HG02678 (cell line): ENCODE measurements around the gene SETDB1.

Experiments
- ATAC-seq: cut with Tn5 transposase; IDR thresholded peaks from one replicate; pipeline ENCODE4 v1.9.1; 2021; ENCODE audit warnings: mild to moderate bottlenecking, moderate library complexity; ENCODE audit not compliant: unreplicated experiment

The SETDB1 gene

DNA sequence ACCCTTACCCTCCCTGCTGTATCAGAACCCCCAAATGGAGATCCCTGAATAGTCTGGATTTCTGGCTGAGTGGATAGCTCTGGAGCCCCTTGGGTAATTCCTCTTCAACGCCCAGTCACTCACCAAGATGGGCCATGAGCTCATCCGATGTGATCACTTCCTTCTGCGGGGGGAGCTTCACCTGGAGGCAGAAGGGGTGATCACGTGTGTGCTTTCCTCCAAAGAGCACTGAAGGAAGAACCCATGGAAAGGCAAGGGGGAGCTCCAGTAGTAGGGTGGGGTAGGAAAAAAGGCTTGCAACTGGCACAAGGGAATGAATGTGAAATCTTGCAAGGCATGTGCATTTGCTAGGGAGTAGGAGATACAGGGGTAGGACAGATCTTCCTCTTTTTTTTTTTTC is 75.4 kb downstream of the SETDB1 start:
- no peak for ATAC-seq

DNA sequence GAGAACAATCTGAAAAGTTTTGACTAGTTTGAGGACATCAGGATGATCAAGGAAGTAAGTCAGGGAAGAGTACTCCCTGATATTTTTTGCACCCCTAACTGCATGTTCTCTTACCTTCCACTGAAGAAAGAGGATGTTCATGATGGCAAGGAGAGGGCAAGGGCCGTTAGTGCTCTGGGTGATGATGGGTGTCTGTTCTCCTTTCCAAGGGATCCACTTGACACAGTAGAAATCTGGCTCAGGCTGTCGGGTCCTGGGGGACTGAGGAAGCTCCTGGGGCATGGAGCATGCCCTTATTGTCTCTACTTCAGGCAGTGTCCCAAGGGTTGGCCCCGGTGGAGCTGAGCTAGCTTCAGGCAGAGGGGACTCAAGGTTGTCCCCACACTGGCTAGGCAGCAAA is 75.9 kb downstream of the SETDB1 start:
- no peak for ATAC-seq

DNA sequence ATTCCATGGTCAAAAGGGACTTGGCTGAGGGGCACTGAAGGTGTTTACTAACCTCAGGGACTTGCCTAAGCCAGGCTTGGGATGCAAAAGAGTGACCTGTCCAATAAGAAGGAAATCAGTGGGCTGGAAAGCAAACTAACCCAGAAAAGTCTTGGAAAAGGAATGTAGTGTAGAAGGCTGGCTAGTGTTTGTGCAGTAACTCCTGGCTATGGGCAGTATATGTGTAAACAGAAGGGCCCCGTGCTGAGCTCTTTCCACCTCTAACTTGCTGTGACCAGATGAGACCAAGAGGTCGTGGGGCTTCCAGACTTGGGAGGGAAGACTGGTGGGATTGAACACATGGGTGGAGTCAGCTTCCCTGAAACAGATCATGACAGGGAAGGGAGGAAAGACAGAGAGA is 76.4 kb downstream of the SETDB1 start:
- ATAC-seq = no peak

DNA sequence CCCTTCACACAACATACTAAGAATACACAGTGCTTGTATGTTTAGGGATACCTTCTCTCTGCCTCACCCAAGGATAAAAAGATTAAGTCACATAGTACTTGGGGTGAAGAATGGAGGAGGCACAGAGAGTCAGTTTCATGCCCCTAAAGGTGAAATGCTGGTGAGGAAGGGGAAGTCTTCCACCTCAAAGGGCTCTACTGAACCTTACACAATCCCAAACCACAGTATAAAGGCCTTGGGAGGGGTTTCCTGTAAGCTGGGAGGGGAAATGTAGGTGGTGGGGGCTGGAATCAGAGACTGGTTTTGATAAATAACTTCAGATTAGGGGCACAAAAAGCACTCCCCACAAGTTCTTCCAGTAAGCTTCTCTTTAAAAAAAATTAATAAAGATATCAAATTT is 77.0 kb downstream of the SETDB1 start:
- ATAC-seq = no peak

DNA sequence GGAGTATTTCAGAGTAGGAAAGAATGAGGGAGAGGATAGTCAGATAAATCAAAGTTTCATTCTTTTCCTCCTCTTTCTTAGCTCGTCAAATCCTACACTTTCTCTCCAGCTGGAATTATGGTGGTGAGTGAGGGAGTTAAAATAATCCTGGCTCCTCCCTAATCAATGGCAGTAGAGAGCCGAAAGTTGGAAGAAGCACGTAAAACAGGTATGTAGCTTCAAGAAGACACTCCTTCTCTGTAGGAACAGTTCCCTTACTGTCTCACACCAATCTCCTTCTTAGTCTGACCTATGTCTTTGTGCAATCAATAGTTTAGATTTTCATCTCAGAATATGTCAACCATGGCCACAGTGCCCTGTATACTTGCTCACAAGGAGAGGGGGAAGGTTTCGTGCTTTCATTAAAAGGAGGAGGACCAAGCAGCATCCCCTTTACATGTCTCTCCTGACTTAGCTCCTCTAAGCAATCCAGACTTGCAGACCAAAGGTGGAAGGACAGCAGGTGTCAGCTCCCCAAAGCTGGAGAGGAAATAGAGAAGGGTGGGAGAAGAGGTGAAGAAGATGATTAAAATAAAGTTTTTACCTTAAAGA is 79.7 kb downstream of the SETDB1 start:
- ATAC-seq = no peak

DNA sequence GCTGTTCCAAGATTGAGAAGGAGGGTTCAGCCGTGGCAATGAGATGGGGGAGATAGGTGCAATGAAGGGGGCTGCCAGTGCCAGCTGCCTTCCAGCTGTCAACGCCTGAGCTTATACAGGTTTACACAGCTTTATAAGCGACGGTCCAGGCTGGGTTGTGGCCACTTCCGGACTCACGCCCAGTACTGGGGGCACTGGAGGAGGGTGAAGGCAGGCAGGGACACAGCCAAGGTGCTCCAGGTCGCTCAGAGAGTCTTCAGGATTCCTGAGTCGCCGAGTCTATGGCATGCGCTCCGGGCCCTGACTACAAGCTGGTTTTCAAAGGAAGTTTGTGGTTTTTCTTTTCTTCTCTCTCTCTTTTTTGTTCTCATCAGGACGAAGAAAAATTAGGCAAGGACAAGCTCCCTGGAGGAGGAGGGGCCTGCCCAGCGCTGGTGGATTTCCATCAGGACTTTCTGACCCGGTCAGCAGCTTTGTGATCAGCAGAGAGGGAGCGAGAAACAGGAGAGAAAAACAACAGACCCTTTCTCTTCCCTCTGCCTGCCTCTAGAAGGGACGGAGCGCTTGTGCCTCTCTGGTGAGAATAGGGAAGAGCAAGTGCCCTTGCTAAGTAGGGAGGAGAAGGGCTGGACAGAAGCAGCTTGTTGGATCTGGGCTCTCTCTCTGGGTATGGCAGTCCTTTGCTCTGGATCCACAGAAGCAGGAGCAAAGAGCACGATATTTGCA is 80.3 kb downstream of the SETDB1 start, which contains the start of gene MINDY1:
TSS of gene MINDY1 (minus strand) at position 576 of the 726 bp plus-strand sequence. CDS start 4,285 bp downstream, outside the sequence.
- no peak for ATAC-seq

DNA sequence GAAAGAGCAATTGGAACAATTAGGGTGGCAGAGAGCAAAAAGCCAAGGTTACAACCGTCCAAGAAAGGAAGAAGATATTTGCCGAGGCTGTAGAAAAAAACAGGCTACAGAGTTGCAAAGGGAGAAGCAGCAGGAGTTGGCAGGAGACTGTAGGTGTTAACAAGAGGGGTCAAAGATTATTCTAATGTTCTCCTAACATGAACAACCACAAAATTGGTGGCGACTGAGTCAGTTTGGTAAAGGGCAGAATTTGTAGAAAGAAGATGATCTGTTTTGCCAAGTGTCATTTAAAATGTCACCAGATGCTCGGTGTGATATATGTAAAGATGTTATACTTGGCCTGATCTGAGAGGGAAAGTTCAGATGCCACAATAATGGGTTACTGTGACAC is 81.7 kb downstream of the SETDB1 start:
- no peak for ATAC-seq

DNA sequence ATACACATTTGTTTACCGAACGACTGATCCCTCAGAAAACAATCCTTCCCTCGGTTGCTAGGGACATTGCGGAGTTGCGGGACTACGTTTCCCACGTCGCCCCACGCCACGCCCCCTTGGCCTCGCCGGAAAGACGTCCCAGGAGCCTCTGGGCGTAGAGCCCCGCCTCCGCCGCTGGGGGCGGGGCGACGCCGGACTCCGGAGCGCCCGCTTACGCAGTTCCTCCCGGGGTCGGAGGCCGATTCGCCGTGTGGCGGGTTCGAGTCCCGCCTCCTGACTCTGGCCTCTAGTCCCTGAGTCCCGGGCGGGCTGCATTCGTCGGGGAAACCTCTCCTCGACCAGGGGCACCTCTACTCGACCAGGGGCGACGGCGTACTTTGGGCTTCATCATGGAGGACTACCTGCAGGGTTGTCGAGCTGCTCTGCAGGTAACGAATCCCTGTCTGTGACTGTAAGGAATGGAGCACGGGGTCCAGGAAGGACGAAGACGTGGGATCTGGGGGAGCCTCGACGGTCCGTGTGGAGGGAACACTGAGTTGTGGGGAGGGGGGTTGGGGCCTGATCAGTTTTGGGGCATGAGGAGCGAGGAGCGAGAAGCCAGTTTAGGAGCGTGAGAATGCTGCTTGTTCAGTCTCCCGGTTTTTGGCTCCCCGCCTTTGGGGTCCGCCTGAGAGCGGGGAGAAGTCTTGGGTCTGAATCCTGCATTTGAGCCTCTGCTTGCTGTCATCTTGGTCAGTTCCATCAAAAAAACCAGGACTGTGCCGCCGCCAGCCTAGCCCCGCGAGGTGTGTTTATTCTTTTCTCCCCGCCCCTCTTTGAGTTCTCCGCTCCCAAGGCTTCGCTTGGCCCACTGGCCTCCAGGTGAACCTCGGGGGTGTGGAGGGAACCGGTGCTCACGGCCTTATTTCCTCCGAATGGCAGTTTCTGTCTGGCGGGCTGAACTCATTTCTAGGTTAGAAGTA is 82.4 kb downstream of the SETDB1 start, which contains the start of gene PRUNE1:
TSS of gene PRUNE1 (plus strand) at position 206 of the 962 bp plus-strand sequence. CDS start at position 390, 184 bp downstream.
- peak; percentile 79 for ATAC-seq

DNA sequence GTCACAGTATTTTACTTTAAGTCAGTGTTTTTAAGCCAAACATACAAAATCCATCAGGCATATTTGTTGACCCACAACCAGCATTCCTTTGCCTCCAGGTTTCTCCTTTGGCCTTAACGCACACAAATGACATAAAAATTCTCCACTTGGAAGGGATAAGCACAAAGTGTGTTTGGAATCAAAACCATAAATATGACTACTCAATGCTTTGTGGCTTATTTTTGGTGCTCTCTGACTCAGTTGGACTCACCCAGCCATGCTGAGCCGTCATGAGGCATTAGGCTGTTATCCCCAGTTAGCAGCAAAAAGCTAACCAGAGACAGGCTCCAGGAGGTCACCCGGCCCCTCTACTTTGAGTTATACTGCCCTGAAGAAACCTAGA is 83.0 kb downstream of the SETDB1 start:
- no peak for ATAC-seq

DNA sequence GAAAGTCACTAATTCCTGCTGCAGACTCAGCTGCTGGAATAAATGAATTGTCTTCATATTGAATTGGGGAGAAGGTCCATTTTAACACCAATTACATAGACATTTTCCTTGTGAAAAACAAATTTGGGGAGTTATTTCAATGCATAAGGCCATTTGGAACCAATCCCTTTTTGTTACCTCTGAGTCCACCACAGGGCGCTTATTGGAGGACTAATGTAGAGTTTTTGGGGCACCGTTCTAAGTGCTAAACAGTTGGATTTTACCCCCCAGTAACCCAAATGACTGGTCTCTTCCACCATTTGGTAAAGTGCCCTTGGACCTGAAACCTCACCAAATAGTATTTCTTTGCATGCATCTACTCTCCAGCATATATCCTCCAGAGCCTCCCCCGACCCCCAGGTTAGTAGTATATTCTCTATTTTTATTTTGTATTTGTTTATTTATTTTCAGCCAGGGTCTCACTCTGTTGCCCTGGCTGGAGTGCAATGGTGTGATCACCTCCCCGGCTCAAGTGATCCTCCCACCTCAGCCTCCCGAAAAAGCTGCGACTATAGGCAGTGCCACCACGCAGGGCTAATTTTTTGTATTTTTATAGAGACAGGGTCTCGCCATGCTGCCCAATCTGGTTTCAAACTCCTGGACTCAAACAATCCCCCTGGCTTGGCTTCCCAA is 83.6 kb downstream of the SETDB1 start:
- no peak for ATAC-seq

DNA sequence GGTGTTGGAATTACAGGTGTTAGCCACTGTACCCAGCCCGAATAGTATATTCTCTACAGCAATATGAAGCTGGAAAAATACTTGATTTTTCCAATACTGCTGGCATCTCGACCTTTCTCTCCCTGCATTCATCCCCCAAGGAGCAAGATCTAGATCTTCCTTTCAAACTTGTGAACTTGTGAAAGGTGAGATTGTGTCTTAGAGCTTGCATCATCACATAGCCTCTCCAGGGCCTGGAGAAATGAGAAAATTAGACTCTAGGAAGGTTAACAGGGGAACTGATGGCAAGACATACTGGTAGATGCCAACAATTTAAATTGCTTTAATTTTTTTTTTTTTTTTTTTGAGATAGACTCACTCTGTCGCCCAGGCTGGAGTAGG is 84.2 kb downstream of the SETDB1 start:
- no peak for ATAC-seq

DNA sequence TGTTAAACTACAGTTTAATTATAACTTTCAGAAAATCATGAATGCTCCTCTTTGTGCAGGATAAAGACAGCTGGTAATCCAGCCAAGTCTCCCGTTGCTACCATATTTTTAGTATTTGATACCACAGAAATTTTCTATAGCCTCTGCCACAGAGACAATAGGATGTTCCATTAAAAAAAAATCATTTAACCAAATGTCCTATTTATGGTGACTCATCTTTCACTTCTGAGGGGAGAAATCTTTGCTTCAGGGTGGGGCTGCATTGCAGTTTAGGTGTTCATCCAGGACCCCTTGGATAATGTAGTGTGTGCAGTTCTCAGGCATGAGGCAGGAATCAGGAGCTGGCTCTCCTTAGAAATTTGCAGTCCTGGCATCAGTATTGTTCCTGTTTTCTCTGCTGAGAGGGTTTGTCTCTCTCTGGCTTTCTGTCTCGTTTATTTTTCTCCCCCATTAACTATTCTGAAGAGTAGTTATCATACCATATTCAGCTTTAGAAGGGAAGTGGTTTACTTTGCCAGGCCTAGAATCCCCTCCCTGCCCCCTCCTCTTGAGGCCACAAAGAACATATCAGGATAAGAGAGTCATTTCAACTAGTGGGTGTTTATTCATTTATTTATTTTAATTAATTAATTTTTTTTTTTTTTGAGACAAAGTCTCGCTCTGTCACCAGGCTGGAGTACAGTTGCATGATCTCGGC is 85.1 kb downstream of the SETDB1 start:
- ATAC-seq = no peak

DNA sequence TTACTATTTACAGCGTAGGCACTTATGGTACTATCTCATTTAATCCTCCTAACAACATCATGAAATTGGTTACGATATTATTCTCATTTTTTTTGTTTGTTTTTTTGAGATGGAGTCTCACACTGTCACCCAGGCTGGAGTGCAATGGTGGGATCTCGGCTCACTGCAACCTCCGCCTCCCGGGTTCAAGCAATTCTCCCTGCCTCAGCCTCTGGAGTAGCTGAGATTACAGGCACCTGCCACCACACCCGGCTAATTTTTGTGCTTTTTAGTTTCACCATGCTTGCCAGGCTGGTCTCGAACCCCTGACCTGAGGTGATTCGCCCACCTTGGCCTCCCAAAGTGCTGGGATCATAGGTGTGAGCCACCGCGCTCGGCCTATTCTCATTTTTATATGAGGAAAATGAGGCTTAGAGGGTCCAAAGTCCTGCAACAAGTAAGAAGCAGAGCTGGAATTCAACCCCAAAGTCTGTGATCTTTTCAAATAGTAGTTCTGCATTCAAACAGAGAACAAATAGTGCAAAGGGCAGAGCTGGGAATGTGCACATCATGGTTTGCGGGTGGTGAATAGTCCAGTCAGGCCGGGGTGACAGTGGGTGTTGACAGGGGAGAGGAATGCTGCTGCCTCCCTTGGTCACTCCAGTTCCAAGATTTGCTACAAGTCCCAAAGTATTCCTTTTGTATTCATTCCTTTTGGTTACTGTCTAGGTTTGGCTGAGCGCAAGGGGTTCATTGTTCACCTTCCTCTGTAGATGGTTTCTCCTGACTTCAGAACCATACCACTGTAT is 86.7 kb downstream of the SETDB1 start:
- ATAC-seq = no peak

DNA sequence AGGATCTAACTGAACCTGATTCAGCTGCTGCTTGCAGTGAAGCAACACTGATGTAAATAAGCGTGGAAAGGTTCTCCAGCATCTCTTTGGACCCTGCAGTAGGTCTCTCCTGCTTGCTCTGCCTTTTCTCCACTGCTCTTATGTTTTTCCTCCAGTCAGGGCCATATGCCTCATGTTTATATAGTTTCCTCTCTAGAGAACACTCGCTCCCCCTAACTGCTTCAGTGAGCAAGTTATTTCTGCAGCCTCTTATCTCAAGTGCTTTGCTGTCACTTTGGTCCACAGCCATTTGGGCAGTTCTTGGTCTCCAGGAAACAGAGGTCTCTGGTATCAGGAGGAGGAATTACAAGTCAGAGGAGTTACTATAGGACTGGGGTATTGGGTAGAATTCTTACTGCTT is 87.4 kb downstream of the SETDB1 start:
- ATAC-seq = no peak
